HEK293 (cell line): Measurements from ENCODE around the gene GALNT2.

Source experiments
- MYNN ChIP-seq: fragments of 450-650 bp; formaldehyde crosslinking; IDR thresholded peaks from 2 replicates; pipeline ENCODE4 v1.5.1; 2016; ENCODE audit warnings: missing biosample characterization, missing genetic modification characterization, borderline replicate concordance
- ZNF121 ChIP-seq: fragments of 450-650 bp; formaldehyde crosslinking; IDR thresholded peaks from 2 replicates; pipeline ENCODE4 v1.5.1; 2016; ENCODE audit warnings: missing biosample characterization, missing genetic modification characterization
- ZNF184 ChIP-seq: fragments of 450-650 bp; IDR thresholded peaks from 2 replicates; pipeline ENCODE4 v1.5.1; 2018; ENCODE audit warnings: missing biosample characterization, mild to moderate bottlenecking, missing genetic modification characterization
- ZNF302 ChIP-seq: fragments of 450-650 bp; formaldehyde crosslinking; IDR thresholded peaks from 2 replicates; pipeline ENCODE4 v1.5.1; 2016; ENCODE audit warnings: missing biosample characterization, missing genetic modification characterization, low read depth
- ZNF324 ChIP-seq: fragments of 450-650 bp; formaldehyde crosslinking; IDR thresholded peaks from 2 replicates; pipeline ENCODE4 v1.5.1; 2016; ENCODE audit warnings: missing biosample characterization, missing genetic modification characterization
- ZNF544 ChIP-seq: fragments of 450-650 bp; formaldehyde crosslinking; IDR thresholded peaks from 2 replicates; pipeline ENCODE4 v1.5.0; 2017; ENCODE audit warnings: missing biosample characterization, missing genetic modification characterization
- TF ChIP-seq, protein P1 (sequence below): fragments of 450-650 bp; formaldehyde crosslinking; optimal IDR thresholded peaks from 2 replicates; pipeline ENCODE3; 2016; ENCODE audit warnings: missing biosample characterization, mild to moderate bottlenecking, missing genetic modification characterization
- TF ChIP-seq, protein P2 (sequence below): fragments of 450-650 bp; formaldehyde crosslinking; IDR thresholded peaks from 2 replicates; pipeline ENCODE4 v1.5.1; 2016; ENCODE audit warnings: missing biosample characterization, missing genetic modification characterization
- TF ChIP-seq, protein P3 (sequence below): fragments of 450-650 bp; formaldehyde crosslinking; IDR thresholded peaks from 2 replicates; pipeline ENCODE4 v1.5.1; 2016; ENCODE audit warnings: missing biosample characterization, missing genetic modification characterization
- TF ChIP-seq, protein P4 (sequence below): fragments of 450-650 bp; formaldehyde crosslinking; IDR thresholded peaks from 2 replicates; pipeline ENCODE4 v1.5.1; 2016; ENCODE audit warnings: missing biosample characterization, missing genetic modification characterization, low read depth
- TF ChIP-seq, protein P5 (sequence below): fragments of 450-650 bp; formaldehyde crosslinking; IDR thresholded peaks from 2 replicates; pipeline ENCODE4 v1.5.1; 2016; ENCODE audit warnings: missing biosample characterization, missing genetic modification characterization
- TF ChIP-seq, protein P6 (sequence below): fragments of 450-650 bp; formaldehyde crosslinking; IDR thresholded peaks from 2 replicates; pipeline ENCODE4 v1.5.1; 2017; ENCODE audit warnings: missing biosample characterization, mild to moderate bottlenecking, missing genetic modification characterization, moderate library complexity

DNA sequence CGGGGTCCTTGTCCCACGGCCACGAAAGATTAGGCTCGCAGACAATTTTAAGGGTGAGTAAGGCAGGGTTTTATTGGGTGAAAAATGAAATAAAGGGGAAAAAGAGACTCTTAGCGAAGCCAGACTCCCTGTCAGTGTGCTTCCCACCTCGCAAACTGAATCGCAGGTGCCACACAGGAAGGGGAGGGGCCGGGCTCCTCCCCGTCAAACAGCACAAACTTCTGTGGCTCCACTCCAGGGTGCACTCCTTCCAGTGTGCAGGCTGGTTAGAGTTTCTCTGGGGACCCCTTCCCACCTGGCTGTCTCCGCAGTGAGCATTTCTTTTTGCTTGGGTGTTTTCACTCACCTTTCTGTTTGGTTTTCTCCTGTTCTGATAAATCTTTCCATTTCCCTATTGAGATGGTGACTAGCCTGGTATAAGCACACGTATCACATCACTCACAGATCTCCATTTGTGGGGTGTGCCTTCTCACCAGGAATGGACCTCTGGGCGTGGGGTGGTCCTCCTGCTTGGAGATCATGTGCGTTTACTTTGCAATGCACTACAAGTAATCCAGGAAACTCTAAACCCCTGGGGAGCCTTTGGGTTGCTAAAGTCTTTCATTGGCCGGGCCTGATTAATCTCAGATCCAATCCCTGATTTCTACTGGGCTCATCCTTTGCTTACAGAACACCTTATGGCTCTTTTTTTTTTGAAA lies 37.6 kb upstream of the GALNT2 start:
- TF ChIP-seq MYNN (tag by site-specific recombination) (no peak), ZNF324 (tag by site-specific recombination) (no peak), ZNF544 (tag by site-specific recombination) (no peak), ZNF302 (tag by site-specific recombination) (no peak), ZNF184 (tag by site-specific recombination) (no peak), ZNF121 (no peak)
- TF ChIP-seq, protein P1, sequence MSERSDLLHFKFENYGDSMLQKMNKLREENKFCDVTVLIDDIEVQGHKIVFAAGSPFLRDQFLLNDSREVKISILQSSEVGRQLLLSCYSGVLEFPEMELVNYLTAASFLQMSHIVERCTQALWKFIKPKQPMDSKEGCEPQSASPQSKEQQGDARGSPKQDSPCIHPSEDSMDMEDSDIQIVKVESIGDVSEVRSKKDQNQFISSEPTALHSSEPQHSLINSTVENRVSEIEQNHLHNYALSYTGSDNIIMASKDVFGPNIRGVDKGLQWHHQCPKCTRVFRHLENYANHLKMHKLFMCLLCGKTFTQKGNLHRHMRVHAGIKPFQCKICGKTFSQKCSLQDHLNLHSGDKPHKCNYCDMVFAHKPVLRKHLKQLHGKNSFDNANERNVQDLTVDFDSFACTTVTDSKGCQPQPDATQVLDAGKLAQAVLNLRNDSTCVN (tag by site-specific recombination), result no peak
- TF ChIP-seq, protein P2, sequence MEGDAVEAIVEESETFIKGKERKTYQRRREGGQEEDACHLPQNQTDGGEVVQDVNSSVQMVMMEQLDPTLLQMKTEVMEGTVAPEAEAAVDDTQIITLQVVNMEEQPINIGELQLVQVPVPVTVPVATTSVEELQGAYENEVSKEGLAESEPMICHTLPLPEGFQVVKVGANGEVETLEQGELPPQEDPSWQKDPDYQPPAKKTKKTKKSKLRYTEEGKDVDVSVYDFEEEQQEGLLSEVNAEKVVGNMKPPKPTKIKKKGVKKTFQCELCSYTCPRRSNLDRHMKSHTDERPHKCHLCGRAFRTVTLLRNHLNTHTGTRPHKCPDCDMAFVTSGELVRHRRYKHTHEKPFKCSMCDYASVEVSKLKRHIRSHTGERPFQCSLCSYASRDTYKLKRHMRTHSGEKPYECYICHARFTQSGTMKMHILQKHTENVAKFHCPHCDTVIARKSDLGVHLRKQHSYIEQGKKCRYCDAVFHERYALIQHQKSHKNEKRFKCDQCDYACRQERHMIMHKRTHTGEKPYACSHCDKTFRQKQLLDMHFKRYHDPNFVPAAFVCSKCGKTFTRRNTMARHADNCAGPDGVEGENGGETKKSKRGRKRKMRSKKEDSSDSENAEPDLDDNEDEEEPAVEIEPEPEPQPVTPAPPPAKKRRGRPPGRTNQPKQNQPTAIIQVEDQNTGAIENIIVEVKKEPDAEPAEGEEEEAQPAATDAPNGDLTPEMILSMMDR, result no peak
- TF ChIP-seq, protein P3, sequence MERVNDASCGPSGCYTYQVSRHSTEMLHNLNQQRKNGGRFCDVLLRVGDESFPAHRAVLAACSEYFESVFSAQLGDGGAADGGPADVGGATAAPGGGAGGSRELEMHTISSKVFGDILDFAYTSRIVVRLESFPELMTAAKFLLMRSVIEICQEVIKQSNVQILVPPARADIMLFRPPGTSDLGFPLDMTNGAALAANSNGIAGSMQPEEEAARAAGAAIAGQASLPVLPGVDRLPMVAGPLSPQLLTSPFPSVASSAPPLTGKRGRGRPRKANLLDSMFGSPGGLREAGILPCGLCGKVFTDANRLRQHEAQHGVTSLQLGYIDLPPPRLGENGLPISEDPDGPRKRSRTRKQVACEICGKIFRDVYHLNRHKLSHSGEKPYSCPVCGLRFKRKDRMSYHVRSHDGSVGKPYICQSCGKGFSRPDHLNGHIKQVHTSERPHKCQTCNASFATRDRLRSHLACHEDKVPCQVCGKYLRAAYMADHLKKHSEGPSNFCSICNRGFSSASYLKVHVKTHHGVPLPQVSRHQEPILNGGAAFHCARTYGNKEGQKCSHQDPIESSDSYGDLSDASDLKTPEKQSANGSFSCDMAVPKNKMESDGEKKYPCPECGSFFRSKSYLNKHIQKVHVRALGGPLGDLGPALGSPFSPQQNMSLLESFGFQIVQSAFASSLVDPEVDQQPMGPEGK, result no peak
- TF ChIP-seq, protein P4, sequence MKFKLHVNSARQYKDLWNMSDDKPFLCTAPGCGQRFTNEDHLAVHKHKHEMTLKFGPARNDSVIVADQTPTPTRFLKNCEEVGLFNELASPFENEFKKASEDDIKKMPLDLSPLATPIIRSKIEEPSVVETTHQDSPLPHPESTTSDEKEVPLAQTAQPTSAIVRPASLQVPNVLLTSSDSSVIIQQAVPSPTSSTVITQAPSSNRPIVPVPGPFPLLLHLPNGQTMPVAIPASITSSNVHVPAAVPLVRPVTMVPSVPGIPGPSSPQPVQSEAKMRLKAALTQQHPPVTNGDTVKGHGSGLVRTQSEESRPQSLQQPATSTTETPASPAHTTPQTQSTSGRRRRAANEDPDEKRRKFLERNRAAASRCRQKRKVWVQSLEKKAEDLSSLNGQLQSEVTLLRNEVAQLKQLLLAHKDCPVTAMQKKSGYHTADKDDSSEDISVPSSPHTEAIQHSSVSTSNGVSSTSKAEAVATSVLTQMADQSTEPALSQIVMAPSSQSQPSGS (tag by site-specific recombination), result no peak
- TF ChIP-seq, protein P5, sequence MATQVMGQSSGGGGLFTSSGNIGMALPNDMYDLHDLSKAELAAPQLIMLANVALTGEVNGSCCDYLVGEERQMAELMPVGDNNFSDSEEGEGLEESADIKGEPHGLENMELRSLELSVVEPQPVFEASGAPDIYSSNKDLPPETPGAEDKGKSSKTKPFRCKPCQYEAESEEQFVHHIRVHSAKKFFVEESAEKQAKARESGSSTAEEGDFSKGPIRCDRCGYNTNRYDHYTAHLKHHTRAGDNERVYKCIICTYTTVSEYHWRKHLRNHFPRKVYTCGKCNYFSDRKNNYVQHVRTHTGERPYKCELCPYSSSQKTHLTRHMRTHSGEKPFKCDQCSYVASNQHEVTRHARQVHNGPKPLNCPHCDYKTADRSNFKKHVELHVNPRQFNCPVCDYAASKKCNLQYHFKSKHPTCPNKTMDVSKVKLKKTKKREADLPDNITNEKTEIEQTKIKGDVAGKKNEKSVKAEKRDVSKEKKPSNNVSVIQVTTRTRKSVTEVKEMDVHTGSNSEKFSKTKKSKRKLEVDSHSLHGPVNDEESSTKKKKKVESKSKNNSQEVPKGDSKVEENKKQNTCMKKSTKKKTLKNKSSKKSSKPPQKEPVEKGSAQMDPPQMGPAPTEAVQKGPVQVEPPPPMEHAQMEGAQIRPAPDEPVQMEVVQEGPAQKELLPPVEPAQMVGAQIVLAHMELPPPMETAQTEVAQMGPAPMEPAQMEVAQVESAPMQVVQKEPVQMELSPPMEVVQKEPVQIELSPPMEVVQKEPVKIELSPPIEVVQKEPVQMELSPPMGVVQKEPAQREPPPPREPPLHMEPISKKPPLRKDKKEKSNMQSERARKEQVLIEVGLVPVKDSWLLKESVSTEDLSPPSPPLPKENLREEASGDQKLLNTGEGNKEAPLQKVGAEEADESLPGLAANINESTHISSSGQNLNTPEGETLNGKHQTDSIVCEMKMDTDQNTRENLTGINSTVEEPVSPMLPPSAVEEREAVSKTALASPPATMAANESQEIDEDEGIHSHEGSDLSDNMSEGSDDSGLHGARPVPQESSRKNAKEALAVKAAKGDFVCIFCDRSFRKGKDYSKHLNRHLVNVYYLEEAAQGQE, result no peak
- TF ChIP-seq, protein P6, sequence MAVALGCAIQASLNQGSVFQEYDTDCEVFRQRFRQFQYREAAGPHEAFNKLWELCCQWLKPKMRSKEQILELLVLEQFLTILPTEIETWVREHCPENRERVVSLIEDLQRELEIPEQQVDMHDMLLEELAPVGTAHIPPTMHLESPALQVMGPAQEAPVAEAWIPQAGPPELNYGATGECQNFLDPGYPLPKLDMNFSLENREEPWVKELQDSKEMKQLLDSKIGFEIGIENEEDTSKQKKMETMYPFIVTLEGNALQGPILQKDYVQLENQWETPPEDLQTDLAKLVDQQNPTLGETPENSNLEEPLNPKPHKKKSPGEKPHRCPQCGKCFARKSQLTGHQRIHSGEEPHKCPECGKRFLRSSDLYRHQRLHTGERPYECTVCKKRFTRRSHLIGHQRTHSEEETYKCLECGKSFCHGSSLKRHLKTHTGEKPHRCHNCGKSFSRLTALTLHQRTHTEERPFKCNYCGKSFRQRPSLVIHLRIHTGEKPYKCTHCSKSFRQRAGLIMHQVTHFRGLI (tag by site-specific recombination), result no peak
